DOHH2 (cell line): ENCODE measurements around the gene TBCC.

Experiments used
- H3F3A ChIP-seq: fragments of 200-600 bp; sonication (generic), shearing (Covaris generic); 2 replicates; pipeline ENCODE4 v1.6.0; 2016; ENCODE audit warnings: antibody characterized with exemption, mild to moderate bottlenecking; ENCODE audit not compliant: control insufficient read depth, insufficient read depth
- H3K27ac ChIP-seq: fragments of 200-600 bp; sonication (generic); 2 replicates; pipeline ENCODE4 v1.5.1; 2014; ENCODE audit warnings: low read depth, mild to moderate bottlenecking, low read length, moderate library complexity
- H3K27me3 ChIP-seq: fragments of 200-600 bp; sonication (generic); 2 replicates; pipeline ENCODE4 v1.6.1; 2014; ENCODE audit warnings: mild to moderate bottlenecking, low read length, mixed read lengths; ENCODE audit not compliant: control insufficient read depth
- H3K36me3 ChIP-seq: fragments of 200-600 bp; sonication (generic); 2 replicates; pipeline ENCODE4 v1.6.1; 2014; ENCODE audit warnings: mild to moderate bottlenecking, low read length, moderate library complexity, mixed read lengths; ENCODE audit not compliant: control insufficient read depth
- H3K4me1 ChIP-seq: fragments of 200-600 bp; sonication (generic); 2 replicates; pipeline ENCODE4 v1.6.1; 2014; ENCODE audit warnings: mild to moderate bottlenecking, low read length, mixed read lengths; ENCODE audit not compliant: control insufficient read depth
- H3K4me2 ChIP-seq: fragments of 200-600 bp; sonication (generic); 2 replicates; pipeline ENCODE4 v1.6.0; 2014; ENCODE audit warnings: mild to moderate bottlenecking, low read length, moderate library complexity
- H3K4me3 ChIP-seq: fragments of 200-600 bp; sonication (generic); 2 replicates; pipeline ENCODE4 v1.5.1; 2014; ENCODE audit warnings: mild to moderate bottlenecking, low read length, mixed read lengths
- H3K79me2 ChIP-seq: fragments of 200-600 bp; sonication (generic); 2 replicates; pipeline ENCODE4 v1.6.1; 2014; ENCODE audit warnings: mild to moderate bottlenecking, low read length, mixed read lengths; ENCODE audit not compliant: control insufficient read depth
- H3K9me2 ChIP-seq: fragments of 200-600 bp; sonication (generic); replicated peaks from 2 replicates; pipeline ENCODE4 v1.6.1; 2014; ENCODE audit warnings: mild to moderate bottlenecking, low read length, mixed read lengths; ENCODE audit not compliant: control insufficient read depth
- H3K9me3 ChIP-seq: fragments of 200-600 bp; sonication (generic); 2 replicates; pipeline ENCODE4 v1.6.1; 2014; ENCODE audit warnings: antibody characterized with exemption, low read length, mixed read lengths; ENCODE audit not compliant: control insufficient read depth, insufficient read depth
- H4K20me1 ChIP-seq: fragments of 200-600 bp; sonication (generic); 2 replicates; pipeline ENCODE4 v1.6.0; 2014; ENCODE audit warnings: low read depth, mild to moderate bottlenecking, antibody characterized with exemption, low read length, moderate library complexity; ENCODE audit not compliant: control insufficient read depth, insufficient read depth
- CTCF ChIP-seq: fragments of 200-600 bp; sonication (generic); IDR thresholded peaks from one replicate; pipeline ENCODE4 v1.5.1; 2014; ENCODE audit warnings: antibody characterized with exemption, mild to moderate bottlenecking, low read depth, low read length; ENCODE audit not compliant: poor library complexity, severe bottlenecking
- EZH2phosphoT487 ChIP-seq: fragments of 200-600 bp; sonication (generic); IDR thresholded peaks from 2 replicates; pipeline ENCODE4 v1.6.1; 2017; ENCODE audit warnings: borderline replicate concordance, mild to moderate bottlenecking, antibody characterized with exemption, low read length, moderate library complexity, mixed read lengths

Gene TBCC

DNA sequence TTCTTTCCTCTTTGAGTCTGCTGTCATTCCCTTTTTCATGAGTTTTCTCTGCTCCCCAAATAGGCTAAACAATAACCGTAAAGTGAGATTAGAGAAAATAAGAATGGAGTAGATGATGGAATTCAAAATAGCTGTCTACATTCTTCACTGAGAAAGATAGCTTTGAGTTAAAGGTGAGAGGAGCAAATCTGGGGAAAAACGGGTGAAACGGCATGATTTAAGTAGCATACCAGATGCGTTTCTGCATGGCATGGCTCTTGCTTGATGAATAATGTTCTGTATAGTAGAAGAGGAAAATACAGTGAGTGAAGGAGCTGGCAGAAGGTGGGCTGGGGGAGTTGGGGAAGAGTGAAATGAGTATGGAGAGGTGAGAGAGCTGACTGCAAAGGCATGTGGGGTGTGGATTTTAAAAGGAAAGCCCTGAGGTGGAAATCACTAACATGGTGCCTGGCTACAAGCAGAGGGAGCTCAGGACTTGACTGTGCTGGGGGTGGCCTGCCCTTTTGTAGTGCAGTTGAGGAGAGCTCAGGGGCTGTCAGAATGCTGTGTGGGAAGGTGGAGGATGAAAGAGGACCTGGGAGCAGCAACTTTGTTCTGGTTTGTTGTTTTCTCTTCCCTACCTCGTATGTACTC, 44.8 kb upstream of the TBCC start:
- Histone ChIP-seq H3K36me3 (peaks cover 42% of the 10 kb centered on the region), H3K4me3 (no peak overlapping the region), H4K20me1 (peaks cover 5% of the 10 kb centered on the region; the same call in 1 of the 2 replicates), H3K27me3 (no peaks in the 10 kb centered on the region), H3K79me2 (peaks cover 62% of the 10 kb centered on the region), H3K27ac (peak overlapping the region; percentile 13; the same call in 1 of the 2 replicates), H3F3A (peaks cover 48% of the 10 kb centered on the region), H3K4me1 (peaks cover 50% of the 10 kb centered on the region), H3K9me3 (no peaks in the 10 kb centered on the region), H3K4me2 (no peak overlapping the region; the same call in 1 of the 2 replicates), H3K9me2 (no peaks in the 10 kb centered on the region)
- TF ChIP-seq EZH2phosphoT487, result no peak
- TF ChIP-seq CTCF, result no peak

DNA sequence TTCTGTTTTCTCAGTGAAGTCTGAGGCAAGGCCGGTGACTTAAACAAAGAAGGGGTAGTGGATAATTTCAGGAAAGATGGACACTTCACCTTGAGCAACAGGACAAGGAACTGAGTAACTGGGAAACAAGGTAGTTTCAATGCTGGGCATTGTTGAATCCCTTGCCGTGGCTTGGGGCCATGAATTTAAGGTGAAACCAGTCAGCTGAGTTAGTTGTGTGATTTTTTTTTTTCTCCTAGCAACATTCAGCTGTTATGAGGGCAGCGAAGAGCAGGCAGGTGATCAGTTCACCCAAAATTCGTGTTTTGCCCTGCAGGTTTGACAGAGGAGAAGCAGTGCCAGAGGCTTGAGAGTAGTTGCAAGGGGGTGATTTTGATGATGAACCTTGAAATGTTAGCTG, 42.8 kb upstream of the TBCC start:
- peak overlapping the region; percentile 34 for H3K4me2 ChIP-seq
- H3K4me3 ChIP-seq, result no peak overlapping the region
- peaks cover 66% of the 10 kb centered on the region for H3K4me1 ChIP-seq
- peaks cover 61% of the 10 kb centered on the region for H3K36me3 ChIP-seq
- H3K79me2 ChIP-seq, result peaks cover 82% of the 10 kb centered on the region
- no peak overlapping the region for H3K27ac ChIP-seq
- H3K9me3 ChIP-seq, result no peaks in the 10 kb centered on the region
- no peak for TF ChIP-seq EZH2phosphoT487
- no peak for TF ChIP-seq CTCF
- peaks cover 46% of the 10 kb centered on the region for H3F3A ChIP-seq
- H3K27me3 ChIP-seq, result no peaks in the 10 kb centered on the region
- H4K20me1 ChIP-seq, result peaks cover 5% of the 10 kb centered on the region; the same call in 1 of the 2 replicates
- H3K9me2 ChIP-seq, result no peaks in the 10 kb centered on the region

DNA sequence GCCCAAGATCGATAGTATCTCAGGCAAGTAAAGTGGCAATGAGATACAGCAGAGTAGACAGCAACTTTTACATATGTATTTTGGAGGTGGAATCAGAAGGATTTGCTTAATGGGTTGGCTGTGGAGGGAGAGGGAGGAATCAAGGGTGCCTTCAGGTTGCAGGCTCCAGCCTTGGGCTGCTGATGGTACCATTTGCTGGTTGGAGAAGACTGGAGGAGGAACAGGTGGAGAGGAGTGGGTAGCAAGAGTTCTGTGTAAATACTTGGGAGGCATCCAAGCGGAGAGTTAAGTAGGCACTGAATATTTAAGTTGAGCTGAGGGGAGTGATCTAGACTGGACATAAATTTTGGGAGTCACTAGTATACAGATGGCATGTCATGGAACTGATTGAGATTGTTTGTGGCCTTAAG, 41.2 kb upstream of the TBCC start:
- peaks cover 5% of the 10 kb centered on the region; the same call in 1 of the 2 replicates for H4K20me1 ChIP-seq

More for the DNA sequence above, 41.2 kb upstream of the TBCC start:
- peaks cover 73% of the 10 kb centered on the region for H3K36me3 ChIP-seq
- H3K4me2 ChIP-seq, result peak overlapping the region; percentile 66
- no peaks in the 10 kb centered on the region for H3K9me2 ChIP-seq
- peaks cover 63% of the 10 kb centered on the region for H3K4me1 ChIP-seq
- no peaks in the 10 kb centered on the region for H3K27me3 ChIP-seq
- H3K9me3 ChIP-seq, result no peaks in the 10 kb centered on the region
- H3K27ac ChIP-seq, result peak overlapping the region; percentile 29
- H3K4me3 ChIP-seq, result peak overlapping the region; percentile 87
- peaks cover 97% of the 10 kb centered on the region for H3K79me2 ChIP-seq
- peaks cover 46% of the 10 kb centered on the region for H3F3A ChIP-seq
- no peak for TF ChIP-seq CTCF
- no peak for TF ChIP-seq EZH2phosphoT487
